Measurements from ENCODE around the gene RABGAP1L. TPM values are rescaled to one million over a fixed set of nuclear protein-coding genes. Genes with fewer than 3 reads are reported as not detected.

The RABGAP1L gene
- total and polyA plus RNA-seq, 2 of the 8 experiments (the other 6 are each of a cell fraction or from before 2014, with no cell fraction given): 33.3 to 156 TPM

- no peak overlapping the region for H2AK5ac ChIP-seq (ENCODE audit: low read depth, low read length)
- H3K23ac ChIP-seq (ENCODE audit: insufficient read length): no peak overlapping the region
- no peak overlapping the region for H2BK12ac ChIP-seq (ENCODE audit: low read depth, low read length)
- H2BK5ac ChIP-seq (ENCODE audit: low read depth, low read length): no peak overlapping the region
- H3K9ac ChIP-seq (replicated peaks in 1 of 4; ENCODE audit: extremely low read depth in 1 of 4, low read depth in 3 of 4, low read length in 3 of 4): no peak overlapping the region
- H2BK15ac ChIP-seq (ENCODE audit: low read length): no peak overlapping the region
- ChIA-PET POLR2A (ENCODE audit: partially characterized antibody) (interaction anchor here (0.5 to 2.5 kb wide), 4 partner anchors 9 to 102 kb away, joined by 3 to 8 read pairs (median 3); no protein-coding TSS in a partner anchor), CTCF (ENCODE audit: partially characterized antibody) (interaction anchor here (1.2 kb wide), 1 partner anchor 13 kb away, joined by 3 read pairs; no protein-coding TSS in a partner anchor)
- H3K14ac ChIP-seq (ENCODE audit: insufficient read length): no peak overlapping the region
- no peak overlapping the region for H3K4me2 ChIP-seq (ENCODE audit: insufficient read depth in 1 of 2, low read depth in 2 of 2, low read length in 2 of 2)
- H3K27me3 ChIP-seq (replicated peaks in 1 of 4; ENCODE audit: control insufficient read depth in 3 of 4, extremely low read depth in 1 of 4, insufficient read depth in 3 of 4, low read length in 3 of 4): no peaks in the 10 kb centered on the region
- H2BK20ac ChIP-seq (ENCODE audit: low read length): no peak overlapping the region
- WGBS, 2 experiments (ENCODE audit: extremely low coverage in 1 of 2, insufficient coverage in 1 of 2, insufficient read length in 1 of 2, insufficient replicate concordance in 2 of 2, low coverage in 1 of 2, low lambda C conversion rate in 2 of 2, missing lambda C conversion rate in 1 of 2): 90% methylated on average over 1 of the region's 1 CpG; no CpG with 5 or more reads in 1 of the 2 experiments
- no peaks in the 10 kb centered on the region for H3K9me3 ChIP-seq (ENCODE audit: insufficient read depth in 2 of 2, low read depth in 1 of 2, low read length in 1 of 2)
- FAIRE-seq (no peak), DNase-seq (ENCODE audit: low read depth in 1 of 2, low spot score in 2 of 2) (no peak)
- no peak overlapping the region for H4K8ac ChIP-seq (ENCODE audit: extremely low read depth, insufficient read depth, low read length)
- no peak overlapping the region for H2BK120ac ChIP-seq (replicated peaks; ENCODE audit: low read depth, low read length)
- no peak overlapping the region for H3K56ac ChIP-seq (replicated peaks; ENCODE audit: insufficient read length, low read depth, low read length)
- H3K36me3 ChIP-seq (ENCODE audit: control insufficient read depth in 2 of 4, insufficient read depth in 4 of 4, low read length in 3 of 4): peaks cover 22 to 80% (median 37%) of the 10 kb centered on the region in 4 experiments
- H4K5ac ChIP-seq (ENCODE audit: insufficient read length, low read depth, low read length): no peak overlapping the region
- H3K4ac ChIP-seq (replicated peaks; ENCODE audit: insufficient read length, low read depth, low read length): no peak overlapping the region
- H2AFZ ChIP-seq (ENCODE audit: low read length): no peak overlapping the region
- H3K79me2 ChIP-seq (ENCODE audit: control insufficient read depth in 1 of 2, insufficient read depth in 2 of 2, low read length in 2 of 2): peaks cover 0 to 8% of the 10 kb centered on the region in 2 experiments; a peak in 2 of 4 replicates
- H3K23me2 ChIP-seq (ENCODE audit: low read depth, low read length): no peaks in the 10 kb centered on the region
- no peaks in the 10 kb centered on the region; a peak in 1 of 7 replicates for H3K4me1 ChIP-seq (replicated peaks in 1 of 4; ENCODE audit: control insufficient read depth in 3 of 4, insufficient read depth in 4 of 4, low read length in 3 of 4)
- H3K79me1 ChIP-seq (ENCODE audit: low read depth, low read length): peaks cover 2% of the 10 kb centered on the region; the same call in 1 of the 2 replicates
- peaks cover 3 to 4% of the 10 kb centered on the region in 2 experiments for H4K20me1 ChIP-seq (replicated peaks in 1 of 2; ENCODE audit: control insufficient read depth in 1 of 2, insufficient read depth in 2 of 2, low read length in 2 of 2)
- no peak overlapping the region for H3K27ac ChIP-seq (ENCODE audit: low read depth, low read length)
- no peak overlapping the region for H3K18ac ChIP-seq (ENCODE audit: extremely low read depth, low read length)
- no peak overlapping the region for H4K91ac ChIP-seq (replicated peaks; ENCODE audit: insufficient read length, low read length)
- TF ChIP-seq GTF2F1 (IDR thresholded peaks at IDR 0.05; ENCODE audit: borderline replicate concordance, low read depth, low read length): no peak
- TF ChIP-seq SUZ12 (IDR thresholded peaks at IDR 0.05; ENCODE audit: low read length): no peak
- TF ChIP-seq YY1 (IDR thresholded peaks at IDR 0.05; ENCODE audit: low read depth, low read length): no peak
- no peak for TF ChIP-seq SP1 (IDR thresholded peaks at IDR 0.05; ENCODE audit: low read depth, low read length)
- TF ChIP-seq POU5F1 (IDR thresholded peaks at IDR 0.05; ENCODE audit: low read depth, low read length): no peak
- no peak for TF ChIP-seq ZNF274 (IDR thresholded peaks at IDR 0.05; ENCODE audit: borderline replicate concordance, extremely low read depth, low read length)
- no peak for TF ChIP-seq EZH2 (IDR thresholded peaks at IDR 0.05; ENCODE audit: low read depth, low read length, severe bottlenecking)
- no peak for TF ChIP-seq POLR2AphosphoS5 (IDR thresholded peaks at IDR 0.05; ENCODE audit: low read depth, low read length)
- TF ChIP-seq RAD21 (IDR thresholded peaks at IDR 0.05 in 1 of 2, conservative IDR thresholded peaks at IDR 0.05 in 1 of 2; ENCODE audit: low read depth in 2 of 2, low read length in 2 of 2): no peak
- H3K4me3 ChIP-seq (ENCODE audit: extremely low read depth in 1 of 4, insufficient read depth in 2 of 4, low read depth in 3 of 4, low read length in 4 of 4): no peak overlapping the region
Measured at GRCh38 chr1:174969977-174970376, 810.7 kb downstream of the RABGAP1L start.

Data from H1 (cell line).